Left kidney (tissue), 2 donors: ENCODE data around the gene KLHDC4. TPM values are rescaled to one million over a fixed set of nuclear protein-coding genes. Genes with fewer than 3 reads are reported as not detected.
"Not testable (repeated sequence)": the region's sequence is repeated elsewhere in the genome, so short reads cannot be mapped to it uniquely, and the experiment has no call there.

Experiments used
- DNase-seq: peaks from one replicate; pipeline ENCODE4 v3.0.0-alpha.2; 2013
- polyA plus RNA-seq: library from polyadenylated mRNA; unstranded; fragments of 120-200 nt; gene quantifications from one replicate; pipeline ENCODE4 v1.2.1, GENCODE V29; 2013; ENCODE audit not compliant: insufficient read length

KLHDC4 gene
- polyA plus RNA-seq, 1 donor, result 48.0 TPM

DNA sequence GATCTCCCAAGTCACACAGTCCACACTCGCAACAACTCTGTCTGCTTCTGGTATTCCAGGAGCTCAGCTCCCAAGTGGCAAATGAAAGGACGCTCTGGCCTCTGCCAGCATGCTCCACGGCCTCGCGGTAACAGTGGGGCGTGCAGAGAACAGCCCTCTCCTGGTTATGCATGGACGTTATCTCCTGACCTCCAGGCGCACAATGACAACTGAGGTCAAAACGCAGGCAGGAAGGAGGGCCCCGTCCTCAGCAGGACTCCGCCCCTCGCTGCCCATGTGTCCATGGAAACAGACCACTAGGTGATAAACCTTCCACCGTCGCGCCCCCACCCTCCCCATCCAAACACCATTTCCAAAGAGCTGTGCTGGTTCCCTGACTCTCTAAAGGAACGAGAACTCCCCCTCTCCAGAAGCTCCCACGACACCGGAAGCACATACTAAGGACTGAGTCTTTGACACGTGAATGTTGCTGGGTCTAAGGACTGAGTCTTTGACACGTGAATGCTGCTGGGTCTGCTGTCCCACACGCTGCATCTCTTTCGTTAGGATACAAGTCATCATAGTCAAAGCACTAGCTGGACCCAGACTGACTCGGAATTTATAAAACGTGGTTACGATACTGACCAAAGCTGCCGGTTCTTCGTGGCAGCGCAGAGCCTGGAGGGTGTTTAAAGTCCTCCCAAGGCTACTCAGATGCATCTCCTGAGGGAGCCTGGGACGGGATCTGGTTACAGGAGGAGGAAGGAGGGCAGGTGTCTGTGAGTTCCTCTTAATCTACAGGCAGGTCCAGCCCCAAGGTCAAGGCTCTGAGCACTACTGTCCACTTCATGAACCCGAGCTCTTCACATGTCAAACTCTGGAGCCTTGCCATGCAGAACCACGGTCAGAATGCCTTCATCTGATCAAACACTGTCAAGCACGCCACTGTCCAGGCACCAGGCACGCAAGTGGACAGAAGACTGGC, 43.9 kb downstream of the KLHDC4 start:
- no peak for DNase-seq

DNA sequence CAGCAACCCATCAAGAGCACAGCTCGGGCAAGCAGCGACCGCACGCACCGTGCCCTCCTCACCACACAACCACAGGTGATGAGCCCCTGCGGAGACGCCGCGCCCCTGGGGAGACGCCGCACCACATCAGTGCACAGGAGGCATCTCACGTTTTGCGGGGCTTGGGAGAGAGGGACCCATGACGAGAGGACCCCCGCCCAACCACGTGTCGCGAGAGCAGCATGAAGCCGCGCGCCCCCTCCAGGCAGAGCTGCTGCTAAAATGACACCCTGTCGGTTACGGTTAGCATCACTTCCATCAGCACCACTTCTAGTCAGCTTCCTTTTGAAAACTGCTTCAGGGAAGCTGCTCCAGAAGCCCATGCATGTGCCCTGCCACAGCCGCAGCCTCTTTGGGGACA, 45.3 kb downstream of the KLHDC4 start:
- DNase-seq, result no peak

DNA sequence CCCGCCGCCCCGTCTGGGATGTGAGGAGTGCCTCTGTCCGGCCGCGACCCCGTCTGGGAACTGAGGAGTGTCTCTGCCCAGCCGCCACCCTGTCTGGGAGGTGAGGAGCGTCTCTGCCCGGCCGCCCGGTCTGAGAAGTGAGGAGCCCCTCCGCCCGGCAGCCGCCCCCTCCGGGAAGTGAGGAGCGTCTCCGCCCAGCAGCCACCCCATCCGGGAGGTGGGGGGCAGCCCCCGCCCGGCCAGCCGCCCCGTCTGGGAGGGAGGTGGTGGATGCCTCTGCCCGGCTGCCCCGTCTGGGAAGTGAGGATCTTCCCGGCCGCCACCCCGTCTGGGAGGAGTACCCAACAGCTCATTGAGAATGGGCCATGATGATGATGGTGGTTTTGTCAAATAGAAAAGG, 47.0 kb downstream of the KLHDC4 start:
- not testable (repeated sequence) for DNase-seq

DNA sequence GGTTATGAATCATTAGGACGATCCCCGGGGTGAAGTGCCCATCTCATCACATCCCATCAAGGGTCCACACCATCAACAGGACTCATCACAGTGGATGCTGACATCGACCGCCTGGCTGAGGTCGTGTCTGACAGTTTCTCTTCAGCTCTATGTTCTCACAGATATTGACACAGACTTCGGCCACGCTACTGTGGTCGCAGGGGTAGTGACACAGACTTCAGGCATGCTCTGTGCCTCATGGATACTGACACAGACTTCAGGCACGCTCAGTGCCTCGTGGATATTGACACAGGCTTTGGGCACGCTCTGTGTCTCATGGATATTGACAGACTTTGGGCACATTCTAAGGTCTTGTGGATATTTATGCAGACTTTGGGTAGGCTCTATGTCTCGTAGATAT, 50.1 kb downstream of the KLHDC4 start:
- DNase-seq, result no peak

DNA sequence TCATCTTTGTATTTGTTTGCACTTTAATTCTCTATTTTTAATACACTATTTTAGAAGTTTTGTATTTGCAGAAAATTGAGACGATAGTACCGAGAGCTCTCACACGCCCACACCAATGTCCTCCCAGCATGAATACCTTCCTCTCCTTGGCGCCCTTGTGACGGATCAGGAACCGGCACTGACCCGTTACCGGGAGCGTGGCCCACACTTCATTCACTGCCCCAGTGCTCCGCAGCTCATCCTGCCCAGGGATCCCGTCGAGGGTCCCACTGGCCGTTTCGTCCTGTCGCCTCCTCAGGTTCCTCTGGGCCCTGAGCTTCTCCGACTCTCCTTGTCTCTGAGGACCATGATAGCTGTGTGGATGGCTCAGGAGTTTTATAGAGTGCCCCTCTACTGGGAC, 50.6 kb downstream of the KLHDC4 start:
- no peak for DNase-seq

DNA sequence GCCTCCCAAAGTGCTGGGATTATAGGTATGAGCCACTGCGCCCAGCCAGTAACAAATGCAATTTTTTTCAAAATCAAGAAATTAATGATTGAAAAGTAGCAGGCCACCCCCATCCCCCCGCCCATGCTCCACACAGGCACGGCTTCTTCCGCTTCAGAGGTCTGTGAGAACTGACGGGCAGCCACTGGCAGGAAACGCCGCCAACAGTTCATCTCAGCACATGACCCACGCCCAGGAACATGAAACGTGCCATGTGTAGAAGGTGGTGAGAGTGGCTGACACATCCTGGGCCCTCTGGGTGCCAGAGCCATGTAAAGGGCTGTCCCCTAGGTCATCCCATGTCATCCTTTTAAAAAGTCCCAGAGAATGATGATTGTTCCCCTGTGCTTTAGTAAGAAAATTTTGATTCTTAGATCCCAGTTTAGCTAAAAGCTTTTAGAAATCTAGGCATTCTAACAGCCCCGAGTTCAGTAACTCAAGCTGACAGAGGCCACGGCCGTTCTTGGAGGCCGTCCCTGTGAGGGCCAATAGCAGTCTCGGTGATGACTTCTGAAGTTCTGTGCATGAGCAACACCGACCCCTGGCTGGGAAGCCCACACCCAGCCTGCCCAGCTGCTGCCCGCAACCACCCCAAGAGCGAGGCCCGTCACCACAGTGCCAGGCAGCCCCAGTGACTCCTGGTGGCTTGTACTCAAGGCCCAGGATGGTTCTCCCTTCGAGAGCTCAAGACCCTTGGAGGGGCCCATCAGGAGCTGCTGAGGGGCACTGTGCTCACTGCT, 52.1 kb downstream of the KLHDC4 start:
- no peak for DNase-seq

DNA sequence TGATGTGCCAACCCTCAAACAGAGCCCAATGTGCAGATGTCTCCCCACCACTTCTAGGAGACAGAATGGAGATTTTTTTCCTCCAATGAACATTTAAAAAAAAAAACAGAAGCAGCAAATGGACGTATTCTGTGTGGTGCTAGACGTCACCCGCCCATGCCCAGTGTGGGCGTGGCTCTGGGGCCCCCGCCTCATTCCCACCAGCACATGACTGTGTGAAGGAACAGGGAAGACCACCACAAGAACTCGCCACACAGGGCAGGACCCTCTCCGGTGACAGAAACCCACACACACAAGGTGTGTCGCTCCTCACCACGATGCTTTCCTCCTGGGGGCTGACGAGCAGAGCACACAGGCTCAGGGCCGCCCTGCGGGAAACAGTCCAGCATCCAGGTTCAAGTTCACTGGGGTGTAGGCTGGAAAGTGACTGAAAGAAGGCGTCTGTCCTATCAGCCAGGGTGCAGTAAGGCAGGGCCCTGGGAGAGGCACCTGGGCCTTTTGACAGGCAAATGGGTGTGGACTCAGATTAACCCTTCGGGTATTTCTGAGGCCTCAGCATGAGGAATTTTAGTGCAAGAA, 53.5 kb downstream of the KLHDC4 start:
- no peak for DNase-seq

DNA sequence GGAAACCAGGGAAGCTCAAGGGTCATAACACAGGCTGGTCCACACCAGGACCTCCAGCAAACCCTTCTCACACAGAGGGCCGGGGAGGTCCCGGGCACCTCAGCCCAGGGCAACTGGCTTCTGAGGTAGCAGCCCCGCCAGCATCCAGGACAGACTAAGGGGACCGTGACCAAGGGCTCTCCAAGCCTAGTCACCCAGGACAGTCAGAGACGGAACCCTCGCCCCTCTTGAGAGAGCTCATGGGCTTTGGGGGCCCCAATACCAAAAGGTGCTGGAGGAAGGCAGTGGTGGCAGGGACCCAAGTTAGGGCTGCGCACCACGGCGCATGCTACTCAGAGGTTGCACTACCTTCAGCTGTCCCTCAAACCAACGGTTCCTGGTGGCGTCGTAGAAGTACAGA, 54.9 kb downstream of the KLHDC4 start:
- DNase-seq, result no peak

DNA sequence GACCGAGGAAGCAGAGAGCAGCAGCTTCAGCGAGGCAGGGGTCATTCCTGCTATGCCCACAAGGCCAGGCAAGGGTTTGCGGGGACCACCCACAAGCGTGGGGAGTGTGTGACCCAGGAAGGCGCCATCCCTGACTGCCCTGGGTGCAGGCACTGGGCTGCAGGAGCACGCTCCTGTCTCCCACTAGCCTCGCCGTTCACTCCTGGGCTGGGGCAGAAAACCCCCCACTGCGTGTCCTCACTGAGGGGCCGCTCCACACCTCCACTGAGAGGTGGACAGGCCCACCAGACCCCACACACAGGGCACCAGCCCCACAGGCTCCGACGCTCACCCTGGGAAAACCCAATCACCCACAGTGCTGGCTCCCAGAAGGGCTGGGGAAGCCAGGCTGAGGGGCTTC, 56.1 kb downstream of the KLHDC4 start:
- no peak for DNase-seq

DNA sequence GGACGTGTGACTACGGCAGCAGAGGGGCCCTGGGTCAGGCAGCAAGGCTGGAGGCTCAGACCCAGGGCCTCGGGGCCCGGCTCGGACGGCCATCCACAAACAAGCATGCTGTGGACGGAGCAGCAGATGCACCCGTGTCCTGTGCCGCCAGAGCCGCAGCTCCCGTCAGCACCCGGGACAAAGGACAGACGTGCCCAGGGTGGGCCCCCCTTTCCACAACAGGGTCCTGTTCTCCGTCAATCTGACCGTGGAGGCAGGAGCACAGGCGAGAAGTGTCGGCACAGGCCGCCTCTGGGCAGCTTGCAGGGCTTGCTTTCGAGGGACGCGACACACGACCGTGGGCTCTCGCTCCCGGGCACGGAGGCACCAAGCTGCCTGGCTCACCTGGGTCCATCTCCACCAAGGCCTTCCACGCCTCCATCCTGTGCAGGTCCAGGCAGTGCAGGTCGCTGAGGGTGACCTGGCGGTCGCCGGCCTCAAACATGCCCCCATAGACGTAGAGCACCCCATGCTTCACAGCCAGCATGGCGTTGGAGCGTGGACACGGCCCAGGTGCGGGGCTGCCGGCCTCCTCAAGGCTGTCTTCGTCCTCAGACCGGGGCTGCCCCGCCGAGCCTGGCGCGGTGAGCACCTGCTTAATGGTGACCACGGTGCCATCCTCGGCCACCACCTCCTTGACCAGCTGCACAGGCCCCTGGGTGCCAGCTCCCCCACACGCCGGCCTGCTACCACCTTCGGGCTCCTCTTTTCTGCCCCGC, 56.7 kb downstream of the KLHDC4 start:
- no peak for DNase-seq

DNA sequence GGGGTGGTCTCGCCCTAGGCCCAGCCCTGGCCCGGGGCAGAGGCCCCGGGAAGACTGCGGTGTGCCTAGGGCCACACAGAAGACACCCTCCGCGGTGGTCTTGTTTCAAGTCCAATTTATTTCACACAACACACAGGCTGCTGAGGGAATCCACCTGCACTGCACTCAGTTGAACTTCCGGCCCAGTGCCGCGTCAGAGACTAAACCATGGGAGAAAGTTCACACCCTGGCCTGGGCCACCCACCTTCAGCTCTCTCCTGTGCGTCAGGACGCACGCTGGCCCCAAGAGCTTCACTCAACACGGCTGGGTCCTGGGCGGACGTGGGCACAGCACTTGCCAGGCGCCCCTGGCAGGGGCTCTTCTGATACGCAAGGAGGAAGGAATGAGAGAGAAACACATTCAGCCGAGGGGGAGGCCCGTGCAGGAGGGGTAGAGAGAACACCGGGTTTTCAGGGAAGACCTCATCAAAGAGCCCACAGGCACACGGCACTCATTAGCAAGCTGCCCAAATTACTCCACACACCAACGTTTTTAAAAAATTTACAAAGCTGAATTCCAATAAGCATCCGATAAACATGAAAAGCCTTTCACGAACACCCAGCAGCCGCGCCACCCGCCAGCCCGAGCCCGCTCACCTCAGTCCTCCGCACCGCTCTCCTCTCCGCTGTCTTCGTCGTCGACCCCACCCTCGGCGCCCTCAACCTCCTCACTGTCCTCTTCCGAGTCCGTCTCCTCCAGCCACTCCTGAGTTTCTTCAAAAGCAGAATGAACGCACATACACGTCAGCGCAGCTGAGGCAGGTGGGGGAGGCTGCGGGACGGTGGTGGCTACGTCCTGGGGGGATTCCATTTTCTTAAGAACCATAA, 57.8 kb downstream of the KLHDC4 start:
- no peak for DNase-seq

DNA sequence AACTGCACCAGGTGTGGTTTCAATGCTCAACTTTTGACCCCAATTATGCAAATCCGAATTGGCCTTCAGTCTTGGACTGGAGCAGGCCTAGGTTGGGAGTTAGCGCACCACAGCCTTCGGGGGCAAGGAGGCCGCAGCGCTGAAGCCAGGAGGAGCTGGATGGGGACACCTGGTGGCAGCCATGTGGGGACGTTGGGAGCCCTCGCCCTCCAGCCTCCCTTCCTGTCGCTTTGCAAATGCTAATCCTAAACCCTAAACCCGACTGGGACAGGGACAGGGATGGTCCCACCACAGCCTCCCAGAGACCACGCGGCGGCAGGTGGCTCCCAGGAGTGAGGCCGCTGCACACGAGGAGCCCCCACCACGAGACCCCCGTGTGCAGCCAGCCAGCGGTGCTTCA, 58.7 kb downstream of the KLHDC4 start:
- no peak for DNase-seq

DNA sequence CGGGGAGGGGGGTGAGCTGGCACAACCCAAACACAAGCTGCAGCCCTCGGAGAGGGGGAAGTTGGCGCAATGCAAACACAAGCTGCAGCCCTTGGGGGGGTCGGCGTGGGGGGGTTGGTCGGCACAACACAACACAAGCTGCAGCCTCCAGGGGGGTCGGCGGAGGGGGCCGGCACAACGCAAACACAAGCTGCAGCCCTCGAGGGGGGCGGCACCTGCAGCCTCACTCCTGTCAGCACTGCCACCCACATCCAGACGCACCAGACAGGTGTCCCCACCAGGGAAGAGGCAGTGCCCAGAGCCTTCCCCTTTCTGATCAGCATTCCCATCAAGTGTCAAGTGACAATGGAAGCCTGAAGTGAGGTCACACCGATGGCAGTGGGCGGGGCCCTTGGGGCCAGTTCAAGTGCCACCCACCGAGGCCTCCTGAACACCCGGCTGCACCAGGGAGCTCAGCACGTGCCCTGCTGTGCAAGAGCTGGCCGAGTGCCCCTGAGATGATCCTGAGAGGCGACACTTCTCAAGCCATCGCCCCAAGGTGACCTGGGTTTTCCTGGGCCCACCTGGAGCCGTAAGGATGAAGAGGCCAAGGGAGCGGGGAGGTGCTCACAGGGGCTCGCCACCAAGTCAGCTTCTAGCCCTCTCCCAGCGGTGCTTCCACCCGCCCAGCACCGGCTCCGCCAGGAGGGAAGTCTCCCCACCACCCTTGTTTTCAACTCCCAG, 59.3 kb downstream of the KLHDC4 start:
- no peak for DNase-seq

DNA sequence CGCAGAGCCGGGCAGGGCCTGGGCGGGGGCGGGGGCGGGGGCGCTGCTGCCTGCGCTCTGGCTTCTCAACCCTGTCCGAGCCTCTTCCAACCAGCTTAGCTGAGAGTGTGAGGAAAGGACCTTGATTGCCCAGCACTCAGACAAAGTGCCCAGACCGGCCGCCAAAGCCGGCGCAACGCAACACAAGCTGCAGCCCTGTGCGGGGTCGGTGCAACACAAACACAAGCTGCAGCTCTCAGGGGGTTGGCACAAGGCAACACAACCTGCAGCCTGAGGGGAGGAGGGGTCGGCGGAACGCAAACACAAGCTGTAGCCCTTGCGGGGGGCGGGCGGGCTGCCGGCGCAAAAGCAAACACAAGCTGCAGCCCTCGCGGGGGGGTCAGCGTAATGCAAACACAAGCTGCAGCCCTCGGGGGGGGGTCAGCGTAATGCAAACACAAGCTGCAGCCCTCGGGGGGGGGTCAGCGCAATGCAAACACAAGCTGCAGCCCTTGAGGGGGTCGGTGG, 60.0 kb downstream of the KLHDC4 start:
- no peak for DNase-seq

DNA sequence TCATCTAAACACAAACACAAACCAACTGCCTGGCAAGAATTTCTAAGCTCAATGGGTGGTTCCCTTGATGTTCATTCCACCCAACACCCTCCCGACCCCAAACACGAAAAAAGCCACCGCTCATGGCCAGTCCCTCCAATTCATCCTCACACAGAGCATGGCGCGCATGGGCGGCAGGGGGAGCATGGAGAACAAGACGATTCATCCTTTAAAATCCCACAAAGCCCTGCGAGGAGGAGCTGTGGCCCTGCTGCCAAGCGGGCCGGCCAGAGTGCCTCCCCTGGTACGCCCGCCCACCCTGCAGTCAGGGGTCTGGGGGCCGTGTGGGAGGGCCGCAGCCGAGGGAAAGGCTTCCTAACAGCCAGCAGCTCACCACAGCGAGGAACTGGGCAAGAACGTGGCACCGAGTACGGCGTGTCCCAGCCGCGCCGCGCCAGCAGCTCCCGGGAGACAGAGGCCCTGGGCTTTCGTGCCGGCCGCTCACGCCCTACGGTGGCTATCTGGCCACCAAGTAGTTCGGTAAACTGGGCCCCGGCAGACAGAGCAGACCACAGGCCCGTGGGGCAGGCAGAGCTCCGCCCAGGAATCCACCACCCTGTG, 60.9 kb downstream of the KLHDC4 start:
- DNase-seq, result no peak

DNA sequence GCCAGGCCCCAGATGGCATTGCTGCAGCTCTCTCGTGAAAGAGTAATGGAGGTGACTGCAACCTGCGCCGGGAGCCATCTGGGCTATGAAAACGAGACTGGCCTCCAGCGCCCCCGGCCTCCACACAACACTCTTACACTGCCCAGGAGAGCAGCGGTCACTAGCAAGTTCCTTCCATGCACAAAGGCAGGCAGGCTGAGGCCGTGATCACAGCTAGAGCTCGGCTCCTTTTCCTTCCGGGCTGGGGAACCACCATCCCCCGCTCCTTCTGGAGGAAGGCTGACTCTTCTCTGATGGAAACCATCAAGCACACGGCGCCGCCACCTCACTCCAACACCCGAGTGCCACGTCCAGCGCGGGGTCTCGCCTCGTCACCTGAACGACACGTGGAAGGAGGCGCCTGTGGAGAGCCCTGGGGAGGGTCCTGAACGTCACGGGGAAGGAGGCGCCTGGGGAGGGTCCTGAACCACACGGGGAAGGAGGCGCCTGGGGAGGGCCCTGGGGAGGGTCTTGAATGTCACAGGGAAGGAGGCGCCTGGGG, 61.9 kb downstream of the KLHDC4 start:
- no peak for DNase-seq

DNA sequence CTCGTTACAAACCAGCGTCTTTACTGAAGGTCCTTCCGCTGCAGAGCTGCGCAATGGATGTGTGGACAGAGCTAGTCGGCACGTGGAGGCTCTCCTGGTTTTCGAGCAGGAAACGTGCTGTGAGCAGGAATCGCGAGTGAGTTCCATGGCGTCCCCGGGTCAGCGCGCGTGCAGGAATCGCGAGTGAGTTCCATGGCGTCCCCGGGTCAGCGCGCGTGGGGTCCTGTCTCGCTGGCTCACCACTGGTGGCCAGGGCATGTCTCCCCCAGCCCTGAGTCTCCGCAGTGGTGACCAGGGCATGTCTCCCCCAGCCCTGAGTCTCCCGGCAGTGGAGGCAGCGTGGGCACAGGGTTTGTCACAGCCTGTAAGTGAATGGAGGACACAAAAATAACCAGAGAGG, 62.7 kb downstream of the KLHDC4 start:
- DNase-seq, result no peak

DNA sequence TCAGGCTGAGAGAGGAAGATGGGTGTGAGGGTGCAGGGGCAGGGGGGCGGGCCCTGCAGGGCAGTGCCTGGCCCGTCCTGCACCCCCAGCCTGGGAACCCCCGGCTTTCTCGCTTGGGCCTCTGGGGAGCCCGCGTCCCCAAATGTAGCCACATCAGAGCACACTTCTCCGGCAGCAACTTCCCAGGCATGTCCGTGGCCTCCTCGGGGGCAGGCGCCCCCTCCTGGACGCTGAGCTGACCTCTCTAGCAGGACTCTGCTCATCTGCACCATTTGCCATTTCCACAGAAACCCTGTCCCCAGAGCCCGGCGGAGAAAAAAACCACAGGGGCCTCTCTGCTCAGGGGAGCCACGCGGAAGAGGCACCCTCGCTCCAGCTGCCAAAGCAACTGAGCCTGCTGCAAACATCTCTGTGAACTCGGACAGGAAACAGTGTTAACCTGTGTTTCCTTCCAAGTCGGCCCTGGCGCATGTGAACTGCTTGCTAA, 63.4 kb downstream of the KLHDC4 start:
- no peak for DNase-seq

DNA sequence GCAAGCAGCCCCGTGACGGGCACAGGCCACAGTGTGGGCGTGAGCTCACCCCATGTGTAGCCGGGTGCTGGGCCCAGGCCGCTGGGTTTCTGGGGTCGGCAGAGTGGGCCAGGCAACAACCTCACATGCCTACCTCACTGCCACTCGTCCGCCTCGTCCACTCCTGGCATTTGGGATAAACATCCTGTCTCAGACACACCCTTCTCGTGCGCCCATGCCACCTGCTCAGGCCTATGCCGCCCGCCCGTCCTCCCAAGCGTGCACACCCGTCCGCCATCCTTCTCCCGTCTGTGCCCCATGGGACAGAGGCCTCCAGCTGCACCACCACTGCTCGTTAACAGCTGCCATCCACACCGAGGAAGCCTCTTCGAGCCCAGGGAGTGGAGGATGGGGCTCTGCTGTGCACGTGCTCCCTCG, 64.3 kb downstream of the KLHDC4 start:
- no peak for DNase-seq
